ENCODE results near the gene HACE1.
"Not testable (repeated sequence)": the region's sequence is repeated elsewhere in the genome, so short reads cannot be mapped to it uniquely, and the experiment has no call there.

Gene HACE1

DNA sequence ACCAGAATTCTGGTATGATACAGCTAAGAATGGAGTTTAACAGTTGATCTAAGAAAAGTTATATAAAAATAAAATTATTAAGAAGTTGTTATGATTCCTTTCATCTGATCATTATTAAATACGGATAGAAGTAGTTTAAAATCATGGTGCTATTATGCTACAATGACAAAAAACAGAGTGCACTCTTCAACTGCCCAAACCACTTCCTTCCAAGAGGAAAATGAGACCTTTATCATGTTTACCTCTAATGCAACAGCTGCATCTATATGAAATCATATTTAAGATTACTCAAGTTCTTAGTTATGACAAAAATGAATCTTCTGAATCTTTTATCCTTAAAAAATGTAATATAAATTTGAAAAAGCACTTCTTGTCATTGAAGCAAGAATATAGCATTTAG is 31.2 kb downstream of the HACE1 start:
- DNase-seq (ENCODE audit: low spot score): no peak

DNA sequence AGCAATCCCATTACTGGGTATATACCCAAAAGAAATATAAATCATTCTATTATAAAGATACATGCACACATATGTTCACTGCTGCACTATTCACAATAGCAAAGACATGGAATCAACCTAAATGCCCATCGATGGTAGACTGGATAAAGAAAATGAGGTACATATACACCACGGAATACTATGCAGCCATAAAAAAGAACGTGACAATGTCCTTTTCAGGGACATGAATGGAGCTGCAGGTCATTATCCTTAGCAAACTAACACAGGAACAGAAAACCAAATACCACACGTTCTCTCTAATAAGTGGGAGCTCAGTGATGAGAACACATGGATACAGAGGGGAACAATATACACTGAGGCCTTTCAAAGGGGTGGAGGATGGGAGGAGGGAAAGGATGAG is 38.9 kb downstream of the HACE1 start:
- not testable (repeated sequence) for DNase-seq (ENCODE audit: low spot score)

DNA sequence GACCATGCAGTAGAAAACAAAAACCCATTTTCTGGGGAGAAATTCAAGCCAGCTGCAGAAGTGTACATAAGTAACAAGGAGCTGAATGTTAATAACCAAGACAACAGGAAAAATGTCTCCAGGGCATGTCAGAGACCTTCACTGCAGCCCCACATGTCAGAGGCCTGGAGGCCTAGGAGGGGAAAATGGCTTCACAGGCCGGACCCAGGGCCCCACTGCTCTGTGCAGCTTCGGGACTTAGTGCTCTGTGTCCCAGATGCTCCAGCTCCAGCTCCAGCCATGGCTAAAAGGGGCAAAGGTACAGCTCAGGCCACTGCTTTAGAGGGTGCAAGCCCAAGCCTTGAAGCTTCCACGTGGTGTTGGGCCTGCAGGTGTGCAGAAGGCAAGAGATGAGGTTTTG is 43.6 kb downstream of the HACE1 start:
- DNase-seq (ENCODE audit: low spot score): no peak

DNA sequence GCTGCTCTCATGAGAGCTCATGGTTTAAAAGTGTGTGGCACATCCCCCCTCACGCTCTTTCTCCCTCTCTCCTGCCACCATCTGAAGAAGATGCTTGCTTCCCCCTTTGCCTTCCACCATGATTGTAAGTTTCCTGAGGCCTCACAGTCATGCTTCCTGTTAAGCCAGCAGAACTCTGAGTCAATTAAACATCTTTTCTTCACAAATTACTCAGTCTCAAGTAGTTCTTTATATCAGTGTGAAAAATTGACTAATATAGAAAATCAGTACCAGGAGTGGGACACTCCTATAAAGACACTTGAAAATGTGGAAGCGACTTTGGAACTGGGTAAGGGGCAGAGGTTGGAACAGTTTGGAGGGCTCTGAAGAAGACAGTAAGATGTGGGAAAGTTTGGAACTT is 45.0 kb downstream of the HACE1 start:
- DNase-seq (ENCODE audit: low spot score): no peak

DNA sequence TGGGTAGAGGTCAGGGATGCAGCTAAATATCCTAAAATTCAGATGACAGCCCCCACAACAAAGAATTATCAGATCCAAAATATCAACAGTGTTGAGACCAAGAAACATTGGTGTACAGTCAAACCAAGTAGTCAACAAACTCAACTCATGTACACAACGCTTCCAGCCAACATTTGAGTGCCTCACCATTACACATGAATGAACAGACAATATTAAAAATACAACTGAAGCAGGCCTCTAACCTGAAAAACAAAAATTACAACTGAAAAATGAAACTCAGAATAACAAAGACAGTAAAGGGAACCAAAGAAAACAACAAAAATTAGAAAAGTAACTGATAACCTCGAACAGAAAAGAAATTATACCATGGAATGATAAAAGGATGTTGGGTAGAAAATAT is 46.2 kb downstream of the HACE1 start:
- DNase-seq (ENCODE audit: low spot score): no peak

DNA sequence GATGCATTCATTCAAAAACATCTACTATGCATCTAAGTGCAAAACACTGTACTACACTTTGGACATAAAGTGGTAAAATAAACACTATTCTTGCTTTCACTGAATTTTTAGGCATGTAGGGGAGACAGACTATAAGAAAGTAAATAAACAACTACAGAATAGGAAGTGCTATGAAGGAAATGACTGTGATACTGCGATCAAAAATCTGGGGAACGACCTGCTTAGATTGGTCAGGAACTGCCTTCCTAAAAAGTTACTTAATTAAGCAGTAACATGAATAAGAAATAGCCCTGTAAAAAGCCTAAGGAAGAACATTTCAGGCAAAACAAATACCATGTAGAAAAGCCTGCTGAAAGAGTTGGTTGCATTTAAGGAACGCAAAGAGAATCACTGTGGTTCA is 50.6 kb downstream of the HACE1 start:
- DNase-seq (ENCODE audit: low spot score): no peak

DNA sequence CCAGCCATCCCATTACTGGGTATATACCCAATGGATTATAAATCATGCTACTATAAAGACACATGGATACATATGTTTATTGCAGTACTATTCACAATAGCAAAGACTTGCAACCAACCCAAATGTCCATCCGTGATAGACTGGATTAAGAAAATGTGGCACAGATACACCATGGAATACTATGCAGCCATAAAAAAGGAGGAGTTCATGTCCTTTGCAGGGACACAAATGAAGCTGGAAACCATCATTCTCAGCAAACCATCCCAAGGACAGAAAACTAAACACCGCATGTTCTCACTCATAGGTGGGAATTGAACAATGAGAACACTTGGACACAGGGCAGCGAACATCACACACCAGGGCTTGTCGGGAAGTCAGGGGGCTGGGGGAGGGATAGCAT is 54.4 kb downstream of the HACE1 start:
- DNase-seq (ENCODE audit: low spot score): not testable (repeated sequence)

DNA sequence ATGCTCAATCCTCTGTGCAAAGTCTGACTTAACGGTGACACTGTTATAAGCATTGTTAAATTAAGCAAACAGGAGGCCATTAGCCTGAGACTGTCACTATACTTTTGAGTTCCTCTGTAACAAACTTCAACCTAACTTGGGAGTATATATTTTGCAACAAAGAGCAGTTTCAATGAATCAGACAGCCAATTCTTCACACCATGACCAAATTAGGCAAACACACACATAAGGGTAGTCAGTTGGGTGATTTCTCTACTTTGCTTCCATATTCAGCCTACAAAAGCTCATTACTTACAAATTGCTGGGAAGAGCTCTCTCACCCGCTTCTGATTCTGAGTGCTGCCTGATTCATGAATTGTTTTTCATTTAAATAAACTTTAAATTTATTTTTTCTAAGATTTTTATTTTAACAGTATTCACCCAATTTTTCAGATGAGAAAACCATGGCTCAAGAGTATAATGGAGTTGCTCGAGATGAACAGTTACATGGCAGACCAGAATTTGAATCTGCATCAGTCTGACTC is 60.5 kb downstream of the HACE1 start:
- no peak for DNase-seq (ENCODE audit: low spot score)

DNA sequence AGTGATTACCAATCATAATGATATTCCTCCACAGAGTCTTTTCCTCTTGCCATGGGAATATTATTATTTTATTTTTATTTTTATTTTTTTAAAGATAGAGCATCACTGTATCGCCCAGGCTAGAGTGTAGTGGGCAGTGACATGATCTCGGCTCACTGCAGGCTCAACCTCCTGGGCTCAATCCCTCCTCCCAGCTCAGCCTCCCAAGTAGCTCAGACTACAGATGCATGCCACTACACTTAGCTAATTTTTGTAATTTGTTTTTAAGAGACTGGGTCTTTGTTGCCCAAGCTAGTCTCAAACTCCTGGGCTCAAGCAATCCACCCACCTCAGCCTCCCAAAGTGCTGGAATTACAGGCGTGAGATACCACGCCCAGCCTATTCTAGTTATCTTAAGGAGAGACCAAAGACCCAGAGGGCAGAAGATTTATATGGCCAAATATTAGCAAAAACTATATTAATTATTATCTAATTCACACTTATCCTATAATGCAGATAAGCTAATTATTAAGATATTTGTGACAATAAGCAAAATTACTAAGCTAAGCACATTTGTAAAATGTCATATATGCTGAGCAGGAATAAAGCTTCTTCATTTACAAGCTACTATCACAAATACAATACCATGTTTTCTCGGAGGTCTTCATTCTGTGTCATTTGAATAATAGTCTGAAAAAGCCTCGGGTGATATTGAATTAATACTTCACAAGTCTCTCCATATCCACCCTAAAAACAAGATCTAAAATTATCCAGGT is 63.5 kb downstream of the HACE1 start:
- no peak for DNase-seq (ENCODE audit: low spot score)

DNA sequence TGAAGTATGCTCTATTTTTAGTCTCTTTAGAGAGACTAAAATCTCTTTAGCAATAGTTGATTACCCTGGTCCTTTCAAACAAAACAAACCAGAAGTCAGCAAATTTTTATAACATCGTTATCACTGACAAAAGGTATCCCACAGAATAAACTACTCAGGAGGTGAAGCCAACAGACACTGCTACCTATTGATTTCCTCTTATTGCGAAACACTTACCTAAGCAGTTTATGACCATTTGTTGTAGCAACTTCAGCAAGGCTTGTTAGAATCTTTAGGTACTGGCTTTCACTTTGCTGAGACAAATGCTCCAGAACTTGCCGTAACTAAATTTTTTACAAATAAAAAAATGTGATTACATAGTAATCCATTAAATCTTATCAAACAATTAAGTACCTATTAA is 64.4 kb downstream of the HACE1 start:
- no peak for DNase-seq (ENCODE audit: low spot score)

DNA sequence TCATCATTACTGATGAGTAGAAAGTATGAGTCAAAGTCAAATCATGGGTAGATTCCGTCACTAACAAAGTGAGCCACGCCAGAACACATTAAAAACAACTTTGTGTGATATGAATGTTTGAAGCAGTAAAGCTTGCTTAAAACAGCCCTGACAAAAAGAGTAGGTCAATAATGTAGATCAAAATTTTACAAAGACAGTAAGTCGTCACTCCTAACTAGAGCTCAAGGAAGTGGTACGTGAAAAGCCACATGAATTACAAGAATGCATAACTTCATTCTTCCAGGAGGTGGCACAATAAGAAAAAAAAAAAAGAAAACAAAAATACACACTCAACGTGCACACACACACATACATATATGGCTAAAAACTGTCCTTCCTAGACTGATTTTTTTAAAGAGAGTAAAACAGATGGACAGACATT is 69.9 kb downstream of the HACE1 start:
- peak; percentile 4 for DNase-seq (ENCODE audit: low spot score)

DNA sequence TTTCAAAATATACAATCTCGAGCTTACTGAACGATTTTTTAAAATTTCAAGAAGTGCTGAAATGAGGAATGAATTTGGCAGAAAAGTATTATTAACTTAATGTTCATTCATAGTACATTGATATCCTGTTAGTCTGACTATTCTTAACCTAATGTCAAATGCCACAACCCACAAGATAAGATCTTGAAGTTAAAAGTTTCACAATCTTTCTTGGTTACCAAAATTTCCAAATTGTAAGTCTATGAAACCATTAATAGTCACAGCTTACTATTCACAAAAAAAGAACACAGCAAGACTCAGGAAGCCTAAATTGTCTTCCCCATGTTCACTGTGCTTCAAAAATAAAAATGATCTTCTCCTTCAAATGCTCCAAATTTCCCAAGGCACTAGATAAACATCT is 71.3 kb downstream of the HACE1 start:
- no peak for DNase-seq (ENCODE audit: low spot score)

DNA sequence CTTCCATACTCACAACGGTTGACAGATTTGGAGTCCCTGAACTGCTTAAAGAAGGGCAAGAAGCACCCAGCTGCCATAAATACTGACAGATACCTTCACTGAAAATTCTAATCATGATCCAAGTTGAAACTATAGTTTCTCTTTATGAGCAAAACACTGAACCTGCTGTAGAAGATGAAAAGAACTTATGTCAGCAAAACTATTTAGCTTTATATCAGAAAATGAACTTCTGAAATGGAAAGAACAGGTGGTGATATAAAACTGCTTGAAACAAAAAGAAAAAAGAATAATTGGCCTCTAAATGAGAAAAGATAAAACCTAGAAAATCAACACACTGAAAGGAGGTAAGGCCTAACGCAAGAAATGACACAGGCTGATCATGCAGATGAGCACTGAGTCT is 72.4 kb downstream of the HACE1 start:
- DNase-seq (ENCODE audit: low spot score): no peak

DNA sequence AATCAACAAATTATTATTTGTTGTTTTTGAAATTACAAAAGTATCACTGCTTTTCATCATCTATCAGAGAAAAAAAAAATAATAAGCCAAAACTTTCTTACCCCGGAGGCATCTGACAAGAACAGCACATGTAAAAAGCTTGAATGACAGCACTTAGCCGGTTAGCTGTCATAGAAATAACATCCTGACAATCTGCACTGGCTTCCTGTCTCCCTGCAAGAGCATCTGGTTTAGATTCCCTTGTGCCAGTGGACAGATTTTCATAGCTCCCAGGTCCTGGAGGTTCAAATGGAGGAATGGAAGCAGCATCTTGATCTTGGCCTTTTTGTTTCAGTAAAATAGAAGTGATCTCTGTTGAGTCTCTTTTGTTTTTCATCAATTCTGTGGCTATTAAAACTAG is 74.8 kb downstream of the HACE1 start:
- DNase-seq (ENCODE audit: low spot score): no peak

DNA sequence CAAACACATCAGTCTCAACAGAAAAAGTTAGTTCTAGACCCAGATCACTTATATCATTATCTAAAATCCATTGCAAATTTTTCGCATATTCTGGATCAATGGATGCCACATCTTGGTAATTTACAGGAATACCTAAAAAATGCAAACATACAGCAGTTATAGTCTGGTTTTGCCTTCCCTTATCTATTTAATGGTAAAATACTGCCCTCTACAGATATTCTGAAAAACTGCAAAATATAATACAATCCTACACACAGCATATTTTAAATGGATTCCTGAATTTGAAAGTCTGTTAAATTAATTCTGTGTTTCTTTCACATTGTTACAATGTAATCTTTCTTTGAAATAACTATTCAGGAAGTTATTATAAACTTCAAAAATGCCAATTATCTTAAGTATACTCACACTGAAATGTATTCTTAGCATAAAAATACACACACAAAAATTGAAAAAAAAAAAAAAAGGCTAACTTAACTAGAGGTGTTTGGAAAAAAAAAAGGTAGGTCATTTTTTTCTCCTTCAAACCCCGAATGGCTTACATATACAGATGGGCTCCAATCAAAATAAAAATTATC is 88.4 kb downstream of the HACE1 start:
- peak; percentile 18 for DNase-seq (ENCODE audit: low spot score)

DNA sequence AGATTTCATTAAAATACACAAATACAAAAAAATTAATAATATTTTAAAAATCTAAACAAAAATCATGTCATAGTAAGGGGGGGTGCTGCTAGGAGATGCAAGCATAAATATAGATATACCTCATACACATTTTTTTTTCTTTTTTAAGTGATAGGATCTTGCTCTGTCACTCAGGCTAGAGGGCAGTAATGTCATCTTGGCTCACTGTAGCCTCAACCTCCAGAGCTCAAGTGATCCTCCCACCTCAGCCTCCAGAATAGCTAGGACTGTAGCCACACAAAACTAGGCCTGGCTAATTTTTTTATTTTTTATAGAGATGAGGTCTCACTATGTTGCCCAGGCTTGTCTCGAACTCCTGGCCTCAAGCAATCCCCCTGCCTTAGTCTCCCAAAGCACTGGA is 90.8 kb downstream of the HACE1 start:
- DNase-seq (ENCODE audit: low spot score): no peak

DNA sequence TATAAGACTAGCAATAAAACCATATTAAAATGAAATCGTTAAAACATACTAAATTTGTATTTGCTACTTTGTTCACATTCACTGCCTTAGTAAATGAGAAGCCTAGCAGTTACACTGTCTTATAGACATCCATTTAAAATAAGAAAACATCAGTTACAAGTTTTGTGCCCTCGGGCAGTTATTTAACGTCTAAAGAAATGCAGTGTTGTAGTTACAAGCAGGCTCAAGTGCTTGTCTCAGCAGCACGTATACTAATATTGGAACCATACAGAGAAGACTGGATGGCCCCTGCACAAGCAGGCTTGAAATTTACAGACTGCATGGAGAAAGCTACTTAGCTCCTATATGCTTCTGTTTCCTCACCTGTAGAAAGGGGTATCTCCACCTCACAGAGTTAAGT is 93.1 kb downstream of the HACE1 start:
- DNase-seq (ENCODE audit: low spot score): no peak

DNA sequence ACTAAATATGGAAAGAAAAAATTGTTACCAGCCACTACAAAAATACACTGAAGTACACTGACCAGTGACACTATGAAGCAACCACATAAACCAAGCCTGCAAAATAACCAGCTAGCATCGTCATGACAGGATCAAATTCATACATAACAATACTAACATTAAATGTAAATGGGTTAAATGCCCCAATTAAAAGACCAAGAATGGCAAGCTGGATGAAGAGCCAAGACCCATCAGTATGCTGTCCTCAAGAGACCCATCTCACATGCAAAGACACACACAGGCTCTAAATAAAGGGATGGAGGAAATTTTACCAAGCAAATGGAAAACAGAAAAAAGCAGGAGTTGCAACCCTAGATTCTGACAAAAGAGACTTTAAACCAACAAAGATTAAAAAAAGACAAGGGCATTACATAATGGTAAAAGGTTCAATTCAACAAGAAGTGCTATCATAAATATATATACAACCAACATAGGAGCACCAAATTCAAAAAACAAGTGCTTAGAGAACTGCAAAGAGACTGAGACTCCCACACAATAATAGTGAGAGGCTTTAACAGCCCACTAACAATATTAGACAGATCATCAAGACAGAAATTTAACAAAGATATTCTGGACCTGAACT is 104.8 kb downstream of the HACE1 start:
- DNase-seq (ENCODE audit: low spot score): no peak

DNA sequence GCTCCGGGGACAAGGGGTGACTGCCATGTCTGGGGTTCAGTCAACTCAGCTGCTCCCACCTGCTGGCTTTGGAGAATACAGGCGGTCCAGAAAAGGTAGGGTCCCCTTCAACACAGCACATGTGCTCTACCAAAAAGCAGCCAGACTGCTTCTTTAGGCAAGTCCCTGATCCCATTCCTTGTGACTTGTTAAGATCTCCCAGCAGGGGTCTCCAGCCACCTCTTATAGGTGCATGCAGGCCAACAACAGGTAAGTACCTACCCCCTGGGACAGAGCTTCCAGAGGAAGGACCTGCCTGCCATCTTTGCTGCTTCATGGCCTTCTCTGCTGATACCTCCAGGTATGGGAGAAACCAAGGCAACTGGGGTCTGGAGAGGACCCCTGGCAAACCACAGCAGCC is 106.5 kb downstream of the HACE1 start:
- DNase-seq (ENCODE audit: low spot score): no peak

DNA sequence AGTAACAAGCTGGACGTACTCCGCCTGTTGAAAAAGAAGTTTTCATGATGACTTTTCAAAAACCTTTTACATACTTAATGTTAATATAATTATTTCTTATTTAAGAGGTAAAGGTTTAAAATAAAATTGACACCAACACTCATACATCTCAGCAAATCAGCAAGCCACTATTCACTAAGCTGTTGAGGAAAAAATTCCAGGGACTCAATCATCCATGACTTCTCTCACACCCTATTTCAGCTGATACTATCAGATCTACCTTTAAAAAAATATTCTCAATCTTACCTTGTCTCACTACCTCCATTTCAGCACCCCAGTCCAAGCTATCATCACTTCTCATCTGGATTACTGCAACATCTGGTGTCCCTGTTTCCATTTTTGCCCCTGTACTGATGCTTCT is 109.3 kb downstream of the HACE1 start:
- DNase-seq (ENCODE audit: low spot score): no peak

DNA sequence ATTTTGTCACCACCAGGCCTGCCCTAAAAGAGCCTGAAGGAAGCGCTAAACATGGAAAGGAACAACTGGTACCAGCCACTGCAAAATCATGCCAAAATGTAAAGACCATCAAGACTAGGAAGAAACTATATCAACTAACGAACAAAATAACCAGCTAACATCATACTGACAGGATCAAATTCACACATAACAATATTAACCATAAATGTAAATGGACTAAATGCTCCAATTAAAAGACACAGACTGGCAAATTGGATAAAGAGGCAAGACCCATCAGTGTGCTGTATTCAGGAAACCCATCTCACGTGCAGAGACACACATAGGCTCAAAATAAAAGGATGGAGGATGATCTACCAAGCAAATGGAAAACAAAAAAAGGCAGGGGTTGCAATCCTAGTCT is 120.6 kb downstream of the HACE1 start:
- DNase-seq (ENCODE audit: low spot score): not testable (repeated sequence)

DNA sequence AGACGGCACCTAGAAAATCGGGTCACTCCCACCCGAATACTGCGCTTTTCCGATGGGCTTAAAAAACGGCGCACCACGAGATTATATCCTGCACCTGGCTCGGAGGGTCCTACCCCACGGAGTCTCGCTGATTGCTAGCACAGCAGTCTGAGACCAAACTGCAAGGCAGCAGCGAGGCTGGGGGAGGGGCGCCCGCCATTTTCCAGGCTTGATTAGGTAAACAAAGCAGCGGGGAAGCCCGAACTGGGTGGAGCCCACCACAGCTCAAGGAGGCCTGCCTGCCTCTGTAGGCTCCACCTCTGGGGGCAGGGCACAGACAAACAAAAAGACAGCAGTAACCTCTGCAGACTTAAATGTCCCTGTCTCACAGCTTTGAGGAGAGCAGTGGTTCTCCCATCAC is 122.2 kb downstream of the HACE1 start:
- DNase-seq (ENCODE audit: low spot score): not testable (repeated sequence)

DNA sequence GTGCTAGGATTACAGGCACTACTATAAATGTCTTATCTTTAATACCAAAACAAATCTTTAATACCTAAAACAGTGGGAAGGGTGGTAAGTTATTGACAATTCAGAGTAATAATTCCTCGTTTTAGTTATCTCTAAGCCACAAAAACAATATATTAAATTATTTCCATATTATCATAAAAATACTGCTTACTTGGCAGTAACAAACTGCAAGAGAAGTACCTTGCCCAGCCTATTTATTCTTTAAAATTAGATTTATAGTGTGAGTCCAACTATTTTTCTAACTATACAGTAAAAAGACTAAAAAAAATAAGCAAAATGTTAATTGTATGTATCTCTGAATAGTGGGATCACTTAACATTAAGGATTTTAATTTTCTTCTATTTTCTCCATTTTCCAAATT is 123.2 kb downstream of the HACE1 start:
- no peak for DNase-seq (ENCODE audit: low spot score)

DNA sequence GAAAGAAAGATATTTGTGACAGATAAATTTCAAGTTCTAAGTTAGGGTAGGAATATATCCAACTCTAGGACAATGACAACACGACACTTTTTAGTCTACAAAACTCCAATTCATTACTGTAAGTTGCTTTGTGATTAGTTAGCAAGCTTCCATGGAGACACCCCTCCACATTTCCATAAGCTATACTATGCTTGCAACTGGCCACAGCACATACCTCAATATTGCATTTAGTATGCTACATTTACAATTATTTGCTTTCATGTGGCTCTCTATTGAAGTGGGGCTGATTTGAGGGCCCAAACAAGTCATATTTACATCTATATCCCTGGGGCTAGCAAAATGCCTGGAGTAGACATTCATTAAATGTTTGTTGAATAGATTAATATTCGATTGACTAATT is 129.3 kb downstream of the HACE1 start:
- DNase-seq (ENCODE audit: low spot score): no peak

Measured in COLO829 (cell line).